WI38 (cell line): ENCODE data around the gene PTPN7.

Source experiments
- H3K4me3 ChIP-seq: 2 replicates; pipeline ENCODE4 v1.5.1; 2011; ENCODE audit warnings: low read depth, mild to moderate bottlenecking, control low read depth, low read length
- CTCF ChIP-seq: IDR thresholded peaks from 2 replicates; pipeline ENCODE4 v1.5.1; 2012; ENCODE audit warnings: low read depth, mild to moderate bottlenecking, control low read depth, low read length

PTPN7 gene

GRCh38 chr1:202106340-202107254 lies 53.8 kb downstream of the PTPN7 start:
- no peak for TF ChIP-seq CTCF
- H3K4me3 ChIP-seq, result no peak overlapping the region

GRCh38 chr1:202105571-202106339 lies 54.6 kb downstream of the PTPN7 start:
- no peak for TF ChIP-seq CTCF
- no peak overlapping the region for H3K4me3 ChIP-seq

GRCh38 chr1:202104073-202104472 lies 56.3 kb downstream of the PTPN7 start:
- no peak for TF ChIP-seq CTCF
- H3K4me3 ChIP-seq, result no peak overlapping the region

- no peak for TF ChIP-seq CTCF
- no peak overlapping the region for H3K4me3 ChIP-seq
Observed at GRCh38 chr1:202101184-202101583, 59.2 kb downstream of the PTPN7 start.
